22Rv1 (cell line): ENCODE results near the gene LRRC23.

Experiments used
- CTCF ChIP-seq: fragments of 450-650 bp; IDR thresholded peaks from 2 replicates; pipeline ENCODE4 v1.5.1; 2017; ENCODE audit warnings: mild to moderate bottlenecking
- ZFX ChIP-seq: fragments of 450-650 bp; IDR thresholded peaks from 2 replicates; pipeline ENCODE4 v1.6.1; 2017; ENCODE audit warnings: antibody characterized with exemption, borderline replicate concordance

- no peak for TF ChIP-seq CTCF
- TF ChIP-seq ZFX, result no peak
Observed at GRCh38 chr12:6961278-6961694, 56.7 kb downstream of the LRRC23 start.
